DLD1 (cell line): ENCODE data around the gene ERP44.
"Not testable (repeated sequence)": the region's sequence is repeated elsewhere in the genome, so short reads cannot be mapped to it uniquely, and the experiment has no call there.

Experiments used
- in situ Hi-C: cut with HindIII; loops from 2 replicates; pipeline ENCODE4 v1.10.0; 2017; ENCODE audit warnings: low sequenced_read_pairs

ERP44 gene

DNA sequence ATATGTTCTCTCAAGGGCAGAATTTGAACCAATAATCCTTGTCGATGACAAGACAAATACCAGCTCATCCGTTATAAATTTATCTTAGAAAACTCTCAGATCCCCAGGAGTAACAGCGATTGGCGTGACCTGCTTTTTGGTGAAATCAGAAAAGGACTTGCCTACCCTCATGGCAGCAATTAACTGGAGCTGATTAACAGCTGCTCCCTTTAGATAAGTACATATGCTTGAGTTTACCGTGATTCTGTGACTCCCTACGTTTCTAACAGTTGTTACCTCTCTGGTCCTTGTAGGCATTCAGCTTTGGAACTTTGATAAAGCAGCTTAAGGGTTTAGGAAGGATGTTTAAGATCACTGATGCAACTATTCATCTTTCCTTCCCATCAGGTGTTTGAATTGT lies 2.8 kb upstream of the ERP44 start:
- in situ Hi-C loops, result no loop called here

DNA sequence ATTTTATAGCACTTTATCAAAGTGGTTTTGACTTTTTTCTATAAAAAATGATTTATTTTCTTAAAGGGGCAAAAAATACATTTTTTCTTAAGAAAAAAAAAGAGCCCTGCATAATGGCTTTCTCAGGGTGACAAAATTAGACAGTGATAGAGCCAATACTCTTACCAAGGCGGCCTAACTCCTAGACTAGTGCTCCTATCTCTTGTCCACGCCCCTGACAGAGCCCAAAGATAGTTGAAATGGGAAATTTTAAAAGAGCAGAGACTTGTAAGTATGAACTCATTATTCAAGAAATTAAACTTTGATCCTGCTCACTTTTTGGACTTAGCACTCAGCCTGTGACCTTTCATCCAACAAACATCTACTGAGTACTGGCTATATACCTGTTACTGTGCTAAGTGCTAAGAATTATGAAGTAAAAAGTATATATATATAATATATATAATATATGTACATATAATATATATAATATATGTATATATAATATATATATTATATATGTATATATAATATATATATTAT lies 1.4 kb upstream of the ERP44 start:
- in situ Hi-C loops, result no loop called here

DNA sequence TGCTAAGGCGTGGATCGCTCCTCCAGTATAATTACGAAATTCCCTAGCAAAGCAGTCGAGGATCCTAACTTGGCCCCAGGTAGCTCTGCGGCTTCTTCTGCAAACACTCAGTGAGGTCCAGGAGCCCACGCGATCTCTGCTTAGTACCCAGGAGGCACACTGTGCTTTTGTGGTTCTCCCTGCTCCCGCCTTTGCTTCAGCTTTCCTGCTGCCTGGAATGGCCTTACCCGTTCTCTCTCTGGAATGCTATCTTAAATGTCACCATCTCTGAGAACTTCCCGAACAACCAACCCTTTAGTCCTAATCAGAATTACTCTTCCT lies 882 bp upstream of the ERP44 start:
- in situ Hi-C loops, result no loop called here

- in situ Hi-C loops, result no loop called here
Observed at GRCh38 chr9:100098046-100098886, 534 bp downstream of the ERP44 start.

DNA sequence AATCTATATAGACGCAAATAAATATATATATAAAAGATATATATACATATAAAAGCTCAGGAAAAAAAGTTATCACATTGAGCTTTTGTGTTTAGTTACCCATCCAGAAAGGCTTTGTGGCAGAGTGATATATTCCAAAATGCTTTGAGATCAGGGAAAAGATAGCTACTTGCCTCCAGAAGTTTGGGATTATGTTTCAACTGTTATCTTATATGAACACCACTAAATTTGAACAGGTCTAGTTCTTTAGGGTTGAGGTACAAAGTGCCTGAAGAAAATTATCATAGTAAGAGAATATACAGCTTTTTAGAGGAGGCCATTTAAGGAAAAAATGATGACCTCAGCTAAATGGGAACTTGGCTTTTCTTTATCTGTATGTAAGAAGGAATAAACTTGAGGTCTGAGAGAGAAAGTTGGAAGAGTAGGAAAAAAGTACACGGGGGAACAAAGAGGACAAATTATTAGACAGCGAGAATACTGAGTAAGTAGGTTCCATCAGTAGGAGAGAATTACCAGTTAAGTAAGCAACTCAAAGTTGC lies 2.4 kb downstream of the ERP44 start:
- in situ Hi-C loops, result no loop called here

GRCh38 chr9:100094411-100094810 lies 4.4 kb downstream of the ERP44 start:
- in situ Hi-C loops, result not testable (repeated sequence)

- in situ Hi-C loops, result no loop called here
Observed at GRCh38 chr9:100092066-100092465, 6.7 kb downstream of the ERP44 start.

GRCh38 chr9:100091650-100092049 lies 7.2 kb downstream of the ERP44 start:
- in situ Hi-C loops, result no loop called here

GRCh38 chr9:100090880-100091279 lies 7.9 kb downstream of the ERP44 start:
- in situ Hi-C loops, result no loop called here

- in situ Hi-C loops, result no loop called here
Observed at GRCh38 chr9:100088202-100088601, 10.6 kb downstream of the ERP44 start.

GRCh38 chr9:100087218-100087617 lies 11.6 kb downstream of the ERP44 start:
- in situ Hi-C loops, result no loop called here

GRCh38 chr9:100086097-100086635 lies 12.6 kb downstream of the ERP44 start:
- in situ Hi-C loops, result no loop called here

DNA sequence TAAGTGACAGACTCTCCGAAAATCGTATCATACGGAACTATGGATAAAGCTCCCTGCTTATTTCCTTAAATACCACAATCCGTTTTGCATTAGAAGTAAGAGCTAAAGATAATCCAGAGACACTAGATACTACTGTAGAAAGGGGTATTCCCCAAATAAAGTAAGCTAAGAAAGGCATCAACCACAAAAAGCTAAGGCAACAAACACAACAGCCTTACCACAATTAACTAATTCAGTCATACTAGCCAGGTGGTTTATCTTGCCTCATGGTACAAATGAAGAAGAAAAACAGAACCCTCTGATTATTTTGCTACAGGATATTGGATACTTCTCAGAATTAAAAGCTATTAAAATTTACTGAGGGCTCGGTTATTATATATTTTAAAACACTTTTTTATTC lies 14.1 kb downstream of the ERP44 start:
- in situ Hi-C loops, result no loop called here

GRCh38 chr9:100084128-100084453 lies 14.7 kb downstream of the ERP44 start:
- in situ Hi-C loops, result no loop called here

DNA sequence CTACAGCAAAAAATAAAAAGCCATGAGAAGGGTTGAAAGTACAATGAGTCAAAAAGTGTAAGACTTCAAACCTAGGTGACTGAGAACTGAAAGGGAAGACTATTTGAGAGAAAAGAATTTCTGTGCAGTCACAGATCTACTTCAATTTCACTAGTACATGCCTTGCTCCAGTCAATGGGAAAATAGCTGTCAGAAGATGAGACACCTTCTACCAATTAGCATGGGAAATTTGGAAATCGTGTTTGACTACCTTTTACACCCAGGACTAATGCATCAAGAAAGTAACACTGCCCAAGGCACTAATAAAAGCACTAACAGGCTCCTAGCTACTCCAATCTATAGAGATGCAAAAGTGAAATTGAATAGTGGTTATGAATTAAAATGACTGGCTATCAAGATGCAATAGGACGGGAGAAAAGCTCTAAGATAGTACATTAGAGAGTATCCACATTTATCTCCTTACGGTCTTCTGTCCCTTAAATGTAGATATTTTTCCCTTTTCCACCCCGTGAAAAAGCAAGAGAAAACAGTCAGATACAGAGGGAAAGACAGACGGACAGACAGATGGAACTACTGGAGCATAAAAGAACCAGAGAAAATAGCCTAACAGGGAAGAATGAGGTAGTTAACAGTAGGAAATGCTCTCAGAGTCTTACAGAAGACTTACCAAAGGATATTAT lies 15.2 kb downstream of the ERP44 start:
- in situ Hi-C loops, result no loop called here

DNA sequence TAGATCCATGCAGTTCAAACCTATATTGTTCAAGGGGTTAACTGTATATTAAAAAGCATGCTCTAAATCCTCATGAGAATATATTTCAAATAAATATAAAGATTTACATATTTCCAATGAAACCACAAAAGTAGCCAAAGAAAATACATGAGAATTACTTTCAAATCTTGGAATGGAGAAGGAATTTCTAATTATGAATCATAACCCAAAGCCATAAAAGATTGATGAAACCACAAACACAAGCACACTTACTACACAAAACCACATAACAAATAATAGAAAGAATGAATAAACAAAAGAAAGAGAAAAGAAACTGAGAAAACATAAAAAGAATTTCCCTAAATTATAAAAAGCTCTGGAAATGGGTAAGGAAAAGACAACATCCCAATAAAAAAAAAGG lies 16.0 kb downstream of the ERP44 start:
- in situ Hi-C loops, result no loop called here

- in situ Hi-C loops, result not testable (repeated sequence)
Observed at GRCh38 chr9:100076256-100076655, 22.5 kb downstream of the ERP44 start.

- in situ Hi-C loops, result no loop called here
Observed at GRCh38 chr9:100074989-100075388, 23.8 kb downstream of the ERP44 start.

DNA sequence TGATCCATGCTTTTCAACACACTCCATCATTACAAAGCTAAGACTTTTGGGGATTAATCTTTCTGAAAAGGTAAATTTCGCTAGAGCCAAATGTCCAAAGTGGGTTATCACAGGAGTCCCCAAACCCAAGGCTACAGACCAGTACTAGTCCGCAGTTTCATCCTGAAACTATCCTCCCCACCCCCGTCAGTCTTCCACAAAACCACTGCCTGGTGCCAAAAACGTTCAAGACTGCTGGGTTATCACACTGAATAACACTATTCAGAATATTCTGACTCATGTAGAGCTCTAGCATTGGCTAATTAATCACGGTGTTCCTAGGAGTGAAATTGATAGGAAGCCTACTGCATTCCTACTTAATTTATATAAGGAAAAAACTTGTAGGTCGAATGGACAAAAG lies 24.7 kb downstream of the ERP44 start:
- in situ Hi-C loops, result no loop called here

DNA sequence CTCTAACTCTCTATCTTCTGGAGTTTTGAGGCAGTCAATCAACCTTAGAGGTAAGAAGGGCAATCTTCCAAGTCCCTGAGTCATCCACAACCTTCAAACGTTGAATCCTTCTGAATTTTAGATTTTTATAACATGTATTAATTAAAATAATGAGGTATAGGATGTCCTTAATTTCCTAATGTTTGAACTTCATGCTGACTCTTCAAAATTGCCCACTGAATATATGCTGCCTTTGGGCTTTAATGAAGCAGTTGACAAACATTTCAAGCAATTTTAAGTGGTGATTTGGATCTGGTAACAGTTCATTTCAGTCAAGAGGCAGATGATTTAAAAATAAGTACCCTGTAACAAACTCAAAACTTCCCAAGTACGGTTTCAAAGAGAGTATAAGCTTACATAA lies 26.0 kb downstream of the ERP44 start:
- in situ Hi-C loops, result no loop called here

- in situ Hi-C loops, result no loop called here
Observed at GRCh38 chr9:100071271-100071670, 27.5 kb downstream of the ERP44 start.
